HG02763 (cell line): Measurements from ENCODE around the gene CFI.
A peak's percentile ranks its signal among the peaks of the same experiment; 100 is the strongest.

ENCODE experiments used
- ATAC-seq: cut with Tn5 transposase; IDR thresholded peaks from one replicate; pipeline ENCODE4 v1.9.1; 2021; ENCODE audit warnings: mild to moderate bottlenecking, moderate library complexity; ENCODE audit not compliant: unreplicated experiment

The CFI gene

DNA sequence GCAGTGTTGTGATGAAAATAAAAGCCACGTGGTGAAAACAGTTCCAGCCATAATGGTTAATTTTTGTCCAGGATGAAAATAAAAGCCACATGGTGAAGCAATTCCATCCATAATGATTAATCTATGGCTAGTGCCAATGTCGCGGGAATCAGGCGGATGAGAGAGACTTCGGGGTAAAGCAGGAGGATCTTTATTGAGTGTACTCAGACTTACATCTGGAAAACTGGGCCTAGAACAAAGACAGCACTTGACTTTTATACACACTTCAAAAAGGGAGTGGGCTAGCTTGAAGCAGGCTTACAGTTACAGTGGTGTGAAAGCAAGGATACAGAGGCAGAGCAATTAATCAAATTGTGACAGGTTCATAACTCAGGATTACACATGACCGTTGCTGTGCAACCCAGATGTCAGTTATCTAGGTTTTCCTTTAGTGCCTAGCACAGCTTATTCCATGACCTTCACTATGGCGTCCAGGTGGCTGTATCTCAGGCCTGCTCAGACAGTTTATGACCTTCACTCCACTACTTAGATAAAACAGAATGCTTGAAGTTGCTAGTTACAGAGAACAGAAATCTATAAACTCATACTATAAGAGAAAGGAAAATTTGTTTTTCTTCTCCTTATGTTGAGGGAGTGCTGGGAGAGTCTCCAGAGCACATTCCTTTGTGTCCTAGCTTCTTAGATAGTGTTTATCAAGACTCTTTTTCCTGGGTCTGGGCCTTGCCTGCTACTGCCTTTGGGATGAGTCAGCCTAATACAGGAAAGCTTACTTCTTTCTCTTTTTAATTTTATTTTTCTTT is 66.0 kb downstream of the CFI start:
- no peak for ATAC-seq

DNA sequence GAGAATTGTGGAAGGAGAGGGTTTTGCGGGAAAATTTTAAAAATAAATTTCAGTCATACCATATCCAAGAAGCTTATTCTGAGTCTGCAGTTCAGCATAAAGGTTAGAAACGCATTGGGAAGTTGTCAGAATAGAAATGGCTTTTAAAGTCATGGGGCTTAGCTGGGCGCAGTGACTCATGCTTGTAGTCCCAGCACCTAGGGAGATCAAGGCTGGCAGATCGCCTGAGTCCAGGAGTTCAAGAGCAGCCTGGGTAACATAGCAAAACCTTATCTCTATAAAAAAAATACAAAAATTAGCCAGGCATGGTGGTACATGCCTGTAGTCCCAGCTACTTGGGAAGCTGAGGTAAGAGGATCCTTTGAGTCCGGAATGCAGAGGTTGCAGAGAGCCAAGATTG is 68.1 kb downstream of the CFI start:
- no peak for ATAC-seq

DNA sequence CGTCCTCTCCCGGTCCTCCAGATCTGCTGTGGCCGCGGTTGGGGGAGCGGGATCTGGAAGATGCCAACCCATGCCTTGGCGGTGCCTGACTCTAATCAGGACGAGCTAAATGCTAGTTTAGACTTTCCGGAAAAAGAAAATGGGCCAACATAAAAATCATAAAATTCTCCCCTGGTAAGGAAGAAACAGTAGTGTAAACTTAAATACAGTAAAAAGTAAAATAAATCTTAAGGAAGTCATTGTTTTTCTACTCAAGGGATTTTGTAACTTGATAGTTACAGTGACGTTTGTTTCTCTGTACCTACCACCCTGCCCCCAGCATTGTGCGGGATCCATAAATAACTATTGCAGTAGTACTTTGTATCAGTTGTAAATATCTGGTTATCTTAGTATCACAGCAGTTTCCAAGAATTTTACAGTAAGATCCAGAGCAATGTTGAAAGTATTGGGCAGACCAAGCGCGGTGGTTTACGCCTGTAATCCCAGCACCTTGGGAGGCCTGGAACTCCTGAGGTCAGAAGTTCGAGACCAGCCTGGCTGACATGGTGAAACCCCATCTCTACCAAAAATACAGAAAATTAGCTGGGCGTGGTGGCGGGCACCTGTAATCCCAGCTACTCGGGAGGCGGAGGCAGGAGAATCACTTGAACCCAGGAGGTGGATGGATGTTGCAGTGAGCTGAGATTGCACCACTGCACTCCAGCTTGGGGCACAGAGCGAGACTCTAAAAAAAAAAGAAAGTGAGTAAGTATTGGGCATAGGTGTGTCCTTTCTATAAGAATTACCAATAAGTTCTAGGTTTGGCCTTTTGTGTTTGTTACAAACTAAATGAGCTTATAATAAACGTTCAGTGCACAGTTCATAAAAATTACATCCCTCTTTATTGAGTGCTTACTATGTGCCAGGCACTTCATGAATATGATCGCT is 70.9 kb downstream of the CFI start:
- no peak for ATAC-seq

DNA sequence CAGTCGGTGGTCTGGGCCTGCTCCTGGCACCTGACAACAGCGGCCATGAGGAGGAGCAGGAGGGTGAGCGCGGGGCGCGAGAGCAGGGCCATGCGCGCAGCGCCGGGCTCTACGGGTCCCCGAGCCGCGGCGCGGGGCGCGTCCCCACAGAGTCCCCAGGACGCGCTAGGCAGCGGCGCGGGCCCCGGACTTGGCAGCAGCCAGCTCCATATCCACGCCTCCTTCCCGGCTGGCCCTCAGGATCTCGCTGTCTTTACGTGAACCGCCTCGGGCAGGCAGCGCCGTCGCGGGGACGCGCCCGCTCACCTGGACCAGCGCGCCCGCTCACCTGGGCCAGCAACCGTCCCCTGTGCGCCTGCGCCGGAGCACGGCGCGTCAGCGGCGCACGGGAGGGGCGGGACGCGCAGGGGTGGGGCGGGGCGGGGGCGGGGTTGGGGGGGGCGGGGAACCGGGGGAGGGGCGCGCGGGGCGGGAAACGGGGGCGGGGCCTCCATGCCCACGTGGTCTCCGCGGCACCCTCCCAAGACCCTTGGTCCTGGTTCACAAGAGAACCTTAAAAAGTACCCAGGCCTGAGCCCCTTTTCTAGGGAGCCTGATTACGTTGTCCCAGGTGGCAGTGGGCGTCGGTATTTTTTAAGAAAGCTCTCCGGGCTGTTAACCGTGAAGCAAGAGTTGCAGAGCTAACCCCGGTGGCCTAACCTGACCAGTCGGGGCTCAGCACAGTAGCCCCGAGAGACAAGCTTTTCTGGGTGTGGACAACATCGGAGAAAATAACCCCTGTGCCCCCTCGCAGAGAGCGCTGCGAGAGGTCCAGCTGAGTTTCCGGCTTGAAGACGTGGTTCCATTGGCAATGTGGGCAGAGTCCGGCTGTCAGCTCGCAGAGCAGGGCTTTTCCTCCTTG is 71.8 kb downstream of the CFI start, which contains the start of gene PLA2G12A:
TSS of gene PLA2G12A (minus strand) at position 353 of the 901 bp plus-strand sequence. CDS start at position 92, 261 bp downstream.
- peak; percentile 84 for ATAC-seq

DNA sequence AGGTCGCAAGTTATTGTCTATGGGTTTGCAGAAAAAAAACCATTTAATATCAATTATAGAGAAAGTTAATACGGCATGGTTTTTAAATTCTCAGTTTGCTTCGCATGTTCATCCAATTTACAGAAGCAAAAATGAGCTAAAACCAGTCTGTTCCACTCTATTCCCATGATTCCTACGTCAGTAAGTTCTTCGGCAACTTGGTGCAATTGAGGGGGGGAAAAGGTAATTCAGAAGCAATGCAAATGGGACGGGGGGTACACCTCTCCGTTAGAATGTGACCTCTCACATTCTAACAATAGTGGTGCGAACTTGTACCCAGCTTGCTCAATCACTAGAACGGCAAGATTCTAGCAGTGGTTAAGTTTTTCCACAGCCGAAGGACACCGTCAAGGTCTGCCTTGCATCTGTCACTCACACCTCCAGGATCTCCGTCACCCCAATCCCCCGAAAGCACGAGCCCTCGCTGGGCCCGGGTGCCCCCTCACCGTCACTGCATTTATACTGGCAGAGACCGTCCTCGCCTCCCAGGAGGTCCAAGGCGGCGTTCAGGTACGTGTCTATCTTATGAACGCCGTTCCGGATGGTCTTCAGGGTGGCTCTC is 72.6 kb downstream of the CFI start:
- no peak for ATAC-seq

DNA sequence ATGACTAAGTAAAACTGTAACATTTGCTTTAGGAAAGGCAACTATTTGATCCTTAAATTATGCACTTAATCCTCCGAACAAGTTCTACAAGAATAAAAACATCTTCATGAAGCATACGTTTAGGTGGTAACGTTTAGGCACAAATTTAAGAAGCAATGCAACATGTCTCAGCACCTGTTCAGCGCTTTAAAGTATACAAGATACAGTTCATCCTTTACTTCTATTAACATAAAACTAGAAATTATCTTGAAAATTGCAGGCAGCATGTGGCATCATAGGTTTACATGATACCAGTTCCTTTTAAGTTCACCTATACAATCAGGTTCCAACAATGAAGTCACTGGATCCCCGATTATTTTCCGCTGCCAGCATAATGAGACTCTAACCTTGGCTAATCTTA is 73.4 kb downstream of the CFI start:
- ATAC-seq = no peak

DNA sequence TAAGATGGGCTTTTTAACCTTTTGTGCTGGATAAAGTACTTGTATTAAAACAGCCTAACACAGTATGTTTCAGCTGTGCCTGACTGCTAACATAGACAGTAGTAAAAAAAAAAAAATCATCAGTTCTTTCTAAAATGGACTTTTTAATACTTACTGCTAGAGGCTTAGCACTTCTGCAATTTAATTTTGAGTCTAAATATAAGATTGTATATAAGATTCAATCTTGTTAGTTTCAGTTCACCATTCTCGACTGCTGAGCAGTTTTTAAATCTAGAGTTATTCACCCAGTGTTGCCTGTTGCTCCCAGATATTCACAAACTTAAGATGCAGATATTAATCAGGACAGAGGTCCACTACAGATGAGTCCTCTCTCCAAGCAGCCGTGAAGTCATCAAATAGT is 78.7 kb downstream of the CFI start:
- ATAC-seq = no peak

DNA sequence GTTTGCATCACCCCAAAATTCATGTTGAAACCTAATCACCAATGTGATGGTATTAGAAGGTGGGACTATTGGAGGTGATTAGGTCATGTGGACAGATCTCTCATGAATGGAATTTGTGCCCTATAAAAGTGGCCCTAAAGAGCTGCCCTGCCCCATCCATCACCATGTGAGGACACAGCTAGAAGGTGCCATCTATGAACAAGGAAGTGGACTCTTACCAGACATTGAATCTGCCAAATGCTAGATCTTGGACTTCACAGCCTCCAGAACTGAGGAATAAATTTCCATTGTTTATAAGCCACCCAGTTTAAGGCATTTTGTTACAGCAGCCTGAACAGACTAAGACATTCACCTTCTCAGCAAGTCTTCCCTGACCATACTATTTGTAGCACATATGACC is 79.4 kb downstream of the CFI start:
- no peak for ATAC-seq

DNA sequence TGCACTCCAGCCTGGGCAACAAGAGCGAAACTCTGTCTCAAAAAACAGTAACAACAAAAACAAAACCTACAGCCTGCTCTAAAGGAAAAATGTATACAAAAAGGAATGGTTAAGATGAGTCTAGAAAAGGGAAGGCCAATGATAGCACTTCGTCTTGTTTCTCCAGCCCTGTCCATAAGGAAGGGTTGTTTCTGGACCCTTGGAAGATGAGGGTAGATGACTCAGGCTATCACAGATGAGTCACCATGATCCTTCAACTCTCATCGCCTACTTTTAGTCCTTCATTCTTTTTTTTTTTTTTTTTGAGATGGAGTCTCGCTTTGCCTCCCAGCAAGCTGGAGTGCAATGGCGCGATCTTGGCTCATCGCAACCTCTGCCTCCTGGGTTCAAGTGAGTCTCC is 80.8 kb downstream of the CFI start:
- ATAC-seq = no peak

DNA sequence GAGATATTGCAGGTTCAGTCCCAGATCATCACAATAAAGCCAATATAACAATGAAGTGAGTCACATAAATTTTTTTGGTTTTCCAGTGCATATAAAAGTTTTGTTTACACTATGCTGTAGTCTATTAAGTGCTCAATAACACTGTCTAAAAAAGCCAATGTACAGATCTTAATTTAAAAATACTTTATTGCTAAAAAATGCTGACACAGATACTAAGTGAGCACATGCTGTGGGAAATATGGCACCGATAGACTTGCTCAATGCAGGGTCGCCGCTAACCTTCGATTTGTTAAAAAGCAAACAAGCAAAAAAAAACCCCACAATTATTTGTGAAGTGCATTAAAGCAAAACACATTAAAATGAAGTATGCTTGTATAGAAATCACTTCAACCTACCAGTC is 82.2 kb downstream of the CFI start:
- ATAC-seq = no peak

DNA sequence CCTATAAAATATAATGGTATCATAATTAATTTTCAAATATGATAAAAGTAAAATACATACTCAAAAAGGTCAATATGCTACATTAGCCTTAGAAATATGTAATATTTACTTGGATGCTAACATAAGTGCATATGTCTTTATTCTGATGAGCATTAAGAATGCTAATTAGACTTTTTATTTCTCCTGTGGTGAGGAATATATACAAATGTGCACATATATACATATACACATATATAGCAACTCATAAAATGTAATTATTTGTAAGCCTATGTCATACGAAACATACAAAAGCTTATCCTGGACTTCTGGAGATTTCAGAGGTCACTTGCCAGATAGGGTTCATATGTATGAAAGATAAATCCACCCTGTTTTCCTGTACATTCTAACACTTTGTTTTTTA is 83.0 kb downstream of the CFI start:
- ATAC-seq = no peak

DNA sequence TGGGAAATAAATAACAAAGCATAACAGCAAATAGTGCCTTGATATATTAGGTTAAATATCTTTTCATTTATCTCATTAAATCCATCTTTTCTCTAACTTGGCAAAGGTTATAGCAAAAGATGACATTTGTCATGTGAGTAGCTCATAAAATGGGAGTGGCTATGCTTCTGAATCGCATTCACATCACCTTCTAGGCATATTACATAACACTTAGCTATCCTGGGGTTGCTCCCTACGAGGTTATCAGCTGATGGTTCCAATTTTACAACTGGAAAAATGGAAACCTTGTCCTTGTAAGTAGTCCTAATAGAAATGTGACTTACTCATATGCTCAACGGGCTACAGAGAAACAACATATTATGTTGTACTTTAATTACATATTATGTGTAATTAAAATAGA is 88.3 kb downstream of the CFI start:
- no peak for ATAC-seq

DNA sequence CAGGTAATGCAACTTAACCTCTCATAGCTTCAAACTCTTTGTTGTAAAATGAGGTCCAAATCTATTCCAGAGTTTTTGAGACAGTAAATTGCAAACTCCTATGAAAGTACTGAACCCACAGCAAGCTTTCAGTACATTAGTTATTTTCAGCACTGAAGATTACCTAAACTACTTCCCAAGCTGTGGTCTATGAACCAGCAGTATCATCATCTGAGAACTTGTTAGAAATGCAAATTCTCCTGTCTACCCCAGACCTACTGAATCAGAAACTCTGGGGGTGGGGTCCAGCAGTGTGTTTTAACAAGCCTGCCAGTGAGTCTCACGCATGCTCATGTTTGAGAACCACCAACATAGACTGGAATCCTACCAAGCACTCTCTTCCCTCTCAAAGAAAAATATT is 92.8 kb downstream of the CFI start:
- peak; percentile 95 for ATAC-seq

DNA sequence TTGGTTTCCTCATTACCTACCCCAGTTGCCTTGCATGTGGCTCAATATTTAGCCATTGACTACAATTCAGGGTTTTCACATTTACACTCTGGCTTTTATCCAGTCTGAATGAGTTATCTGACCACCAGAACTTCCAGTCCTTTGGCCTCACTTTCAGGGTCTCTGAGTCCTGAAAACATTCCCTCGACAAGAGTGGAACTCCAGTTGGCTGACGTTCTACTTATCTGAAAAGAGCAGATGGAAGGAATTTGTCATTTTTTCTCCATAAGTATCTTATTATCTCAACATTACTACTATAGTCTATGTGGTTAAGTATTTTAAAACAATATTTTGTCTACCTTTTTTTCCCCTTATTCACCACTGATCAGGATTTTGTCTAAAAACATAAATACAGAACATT is 93.4 kb downstream of the CFI start:
- no peak for ATAC-seq

DNA sequence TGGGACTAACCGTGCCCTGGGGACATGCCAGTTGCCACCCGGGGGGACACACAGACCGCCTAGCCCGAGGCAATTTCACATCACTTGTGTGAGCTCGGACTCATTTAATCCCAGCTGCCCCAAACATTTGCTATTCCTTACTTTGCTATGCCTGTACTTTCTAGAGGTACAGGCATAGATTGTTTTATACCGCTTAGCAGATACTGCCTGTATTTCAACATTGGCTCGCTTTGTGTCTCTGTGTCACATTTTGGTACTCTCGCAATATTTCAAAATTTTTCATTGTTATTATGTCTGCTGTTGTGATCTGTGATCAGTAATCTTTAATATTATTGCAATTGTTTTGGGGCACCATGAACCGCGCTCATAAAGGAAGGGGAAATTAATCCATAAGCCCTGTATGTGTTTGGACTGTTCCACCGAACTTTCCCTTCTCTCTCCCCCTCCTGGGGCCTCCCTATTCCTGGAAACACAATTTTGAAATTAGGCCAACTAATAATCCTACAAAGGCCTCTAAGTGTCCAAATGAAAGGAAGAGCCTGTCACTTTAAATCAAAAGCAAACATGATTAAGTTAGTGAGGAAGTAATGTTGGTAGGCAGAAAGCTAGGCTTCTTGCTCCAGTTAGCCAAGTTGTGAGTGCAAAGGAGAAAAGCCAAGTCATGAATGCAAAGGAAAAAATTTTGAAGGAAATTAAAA is 98.0 kb downstream of the CFI start:
- no peak for ATAC-seq

DNA sequence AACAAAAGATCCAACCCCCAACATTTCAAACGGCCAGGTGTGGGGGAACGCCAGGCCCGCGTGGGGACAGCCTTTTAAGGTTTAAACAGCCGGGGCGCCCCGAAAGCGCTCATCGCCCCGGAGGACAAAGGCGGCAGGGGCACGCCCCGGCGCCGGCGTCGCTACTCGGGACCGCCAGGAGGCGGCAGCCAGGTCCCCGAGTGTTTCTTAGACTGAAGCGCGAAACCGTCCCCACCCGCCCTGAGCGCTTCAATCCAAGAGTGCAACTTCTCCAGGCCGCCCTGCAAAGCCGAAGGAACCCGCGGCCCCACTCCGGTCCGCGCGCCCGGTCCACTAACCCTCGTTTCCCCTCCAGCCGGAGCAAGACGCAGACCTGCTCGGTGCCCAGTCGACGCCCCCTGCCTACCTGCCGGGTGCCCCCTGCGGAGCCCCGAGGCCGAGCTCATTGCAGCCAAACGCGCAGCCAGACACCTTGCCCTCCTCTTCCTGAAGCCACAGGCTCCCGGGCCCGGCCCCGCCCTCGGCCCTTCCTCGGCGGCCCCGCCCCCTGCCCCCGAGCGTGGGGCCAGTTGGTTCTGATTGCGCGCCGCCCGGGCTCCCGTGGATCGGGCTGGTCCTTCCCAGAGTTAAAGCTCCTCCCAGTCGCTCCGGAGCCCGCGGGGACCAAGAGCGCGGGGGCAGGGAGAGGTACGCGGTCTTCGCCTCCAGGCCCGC is 98.7 kb downstream of the CFI start, which contains the start of gene CASP6:
TSS of gene CASP6 (minus strand) at position 496 of the 714 bp plus-strand sequence. CDS start at position 446, 50 bp downstream.
- ATAC-seq = peak; percentile 68

DNA sequence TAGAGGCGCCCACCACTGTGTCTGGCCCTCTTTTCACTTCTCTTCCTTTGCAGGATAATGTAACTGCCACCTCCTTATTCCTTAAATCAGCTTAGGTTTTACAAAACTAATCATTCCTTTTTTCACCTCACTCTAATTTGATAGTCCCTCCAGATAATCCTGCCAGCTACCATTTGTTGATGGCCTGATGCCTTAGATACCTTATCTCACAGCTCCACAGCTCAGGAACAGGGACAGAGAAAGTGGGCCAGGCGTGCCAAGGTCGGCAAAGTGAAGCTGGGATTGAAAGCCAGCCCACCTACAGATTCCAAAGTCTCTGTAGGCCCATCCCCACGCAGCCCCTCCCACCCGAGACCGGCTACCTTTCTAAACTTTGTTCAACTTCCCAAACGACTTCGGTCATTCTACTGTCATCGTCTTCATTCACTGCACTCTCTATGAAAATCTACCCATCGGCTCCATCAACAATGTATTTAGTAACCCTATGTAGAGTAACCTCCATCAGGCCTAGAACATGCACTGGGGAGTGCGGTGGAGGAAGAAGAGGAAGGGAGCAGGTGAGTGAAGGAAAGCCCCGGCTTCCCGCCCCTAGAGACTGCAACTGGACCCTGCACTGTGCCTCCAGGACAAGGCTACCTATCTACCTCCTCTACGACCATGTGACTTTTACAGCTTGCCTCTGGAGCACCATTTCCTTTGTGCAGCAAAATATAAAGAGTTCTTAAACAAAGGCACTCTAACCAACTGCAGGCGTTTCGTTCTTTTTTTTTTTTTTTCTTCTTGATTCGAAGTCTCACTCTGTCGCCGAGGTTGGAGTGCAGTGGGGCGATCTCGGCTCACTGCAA is 100.0 kb downstream of the CFI start:
- ATAC-seq = no peak

DNA sequence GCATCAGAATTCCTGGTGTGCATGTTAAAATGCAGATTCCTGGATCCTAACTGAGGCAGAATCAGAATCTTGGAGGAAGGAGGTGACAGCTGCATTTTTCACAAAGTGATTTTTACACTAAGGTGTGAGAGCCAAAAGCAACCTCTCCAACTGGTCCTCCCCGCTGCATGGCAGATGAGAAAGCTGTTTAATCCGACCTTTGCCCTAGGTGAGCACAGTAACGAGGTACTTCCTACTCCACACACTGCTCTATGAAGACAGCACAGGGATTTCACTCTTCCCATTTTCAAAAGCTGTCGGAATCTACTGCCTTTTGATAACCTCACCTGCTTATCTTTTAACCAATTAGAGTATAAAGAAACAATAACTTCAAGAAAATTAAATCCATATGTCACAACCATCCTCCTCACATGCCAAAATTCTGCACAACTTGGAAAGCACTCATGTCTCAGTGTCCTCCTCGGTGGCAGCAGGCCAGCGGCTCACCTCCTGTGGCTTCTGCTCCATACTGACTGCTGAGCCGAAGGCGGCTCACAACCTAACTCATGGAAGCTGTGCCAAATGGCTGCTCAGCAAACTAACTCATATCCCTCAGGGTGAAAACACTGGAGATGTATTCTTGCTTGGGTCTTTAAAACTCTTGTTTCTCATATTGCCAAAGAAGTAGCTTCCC is 102.1 kb downstream of the CFI start:
- no peak for ATAC-seq
